BLaER1 treated with 17β-estradiol and CSF1 and Interleukin-3, amounts not matched to agents 10 nM and 100 nM (cell line): ENCODE results near the gene GLYATL3.
"Not testable (repeated sequence)": the region's sequence is repeated elsewhere in the genome, so short reads cannot be mapped to it uniquely, and the experiment has no call there.

Source experiments
- H3K27ac ChIP-seq, 11 experiments: shearing (Covaris generic); formaldehyde crosslinking; 2 replicates each; pipeline ENCODE4 v1.8.1; 2022
- H3K27me3 ChIP-seq, 11 experiments: shearing (Covaris generic); formaldehyde crosslinking; 2 replicates each; pipeline ENCODE4 v1.8.1; 2022
- H3K36me3 ChIP-seq, 11 experiments: shearing (Covaris generic); formaldehyde crosslinking; 2 replicates each; pipeline ENCODE4 v1.8.1; 2022
- H3K4me1 ChIP-seq, 10 experiments: shearing (Covaris generic); formaldehyde crosslinking; 2 replicates each; pipeline ENCODE4 v1.8.1; 2022
- H3K4me2 ChIP-seq, 11 experiments: shearing (Covaris generic); formaldehyde crosslinking; 2 replicates each; pipeline ENCODE4 v1.8.1; 2022
- H3K4me3 ChIP-seq, 10 experiments: shearing (Covaris generic); formaldehyde crosslinking; 2 replicates each; pipeline ENCODE4 v1.8.1; 2022
- H3K9ac ChIP-seq, 11 experiments: shearing (Covaris generic); formaldehyde crosslinking; 2 replicates each; pipeline ENCODE4 v1.8.1; 2022
- H3K9me3 ChIP-seq, 11 experiments: shearing (Covaris generic); formaldehyde crosslinking; replicated peaks in 1 of 11; 2 replicates each; pipeline ENCODE4 v1.8.1; 2022
- H4K20me1 ChIP-seq, 11 experiments: shearing (Covaris generic); formaldehyde crosslinking; 2 replicates each; pipeline ENCODE4 v1.8.1; 2022
- Cebpa-rat ChIP-seq, 11 experiments: shearing (Covaris generic); IDR thresholded peaks; 2 replicates each; pipeline ENCODE4 v1.8.1; 2022

GLYATL3 gene

DNA sequence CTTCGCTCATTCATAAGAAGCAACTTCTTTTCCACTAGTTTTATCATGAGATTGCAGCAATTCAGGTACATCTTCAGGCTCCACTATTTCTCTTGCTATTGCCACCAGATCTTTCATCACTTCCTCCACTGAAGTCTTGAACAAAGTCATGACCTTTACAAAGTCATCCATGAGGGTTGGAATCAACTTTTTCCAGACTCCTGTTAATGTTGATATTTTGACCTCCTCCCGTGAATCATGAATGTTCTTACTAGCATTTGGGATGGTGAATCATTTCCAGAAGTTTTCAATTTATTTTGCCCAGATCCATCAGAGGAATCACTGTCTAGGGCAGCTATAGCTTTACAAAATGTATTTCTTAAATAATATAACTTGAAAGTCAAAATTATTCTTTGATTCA lies 35.0 kb upstream of the GLYATL3 start:
- no peak overlapping the region for H3K9ac ChIP-seq
- no peak for TF ChIP-seq Cebpa-rat (IDR thresholded peaks at IDR 0.05)
- H3K4me1 ChIP-seq, result peaks cover 36 to 47% (median 41%) of the 10 kb centered on the region in 10 experiments
- H3K27me3 ChIP-seq, result no peaks in the 10 kb centered on the region
- H3K4me3 ChIP-seq, result peak overlapping the region in 8 of 10 experiments; percentile 78 to 96 (median 86); a peak in 9 of 20 replicates
- H3K4me2 ChIP-seq, result peak overlapping the region; percentile 73 to 95 (median 90); a peak in 21 of 22 replicates
- H3K36me3 ChIP-seq, result peaks cover 0 to 12% (median 0%) of the 10 kb centered on the region in 11 experiments; a peak in 6 of 22 replicates
- H4K20me1 ChIP-seq, result peaks cover 0 to 7% (median 0%) of the 10 kb centered on the region in 11 experiments; a peak in 2 of 22 replicates
- peak overlapping the region in 2 of 11 experiments; percentile 86 to 92; a peak in 2 of 22 replicates for H3K27ac ChIP-seq
- no peaks in the 10 kb centered on the region for H3K9me3 ChIP-seq

GRCh38 chr6:49468042-49468441 lies 31.7 kb upstream of the GLYATL3 start:
- peaks cover 16 to 40% (median 27%) of the 10 kb centered on the region in 11 experiments; a peak in 21 of 22 replicates for H3K36me3 ChIP-seq
- no peak overlapping the region for H3K9ac ChIP-seq
- no peak overlapping the region for H3K27ac ChIP-seq
- H3K4me3 ChIP-seq, result no peak overlapping the region
- peaks cover 21 to 26% (median 24%) of the 10 kb centered on the region in 10 experiments for H3K4me1 ChIP-seq
- H4K20me1 ChIP-seq, result peaks cover 0 to 7% (median 0%) of the 10 kb centered on the region in 11 experiments; a peak in 2 of 22 replicates
- no peaks in the 10 kb centered on the region for H3K27me3 ChIP-seq
- no peak for TF ChIP-seq Cebpa-rat (IDR thresholded peaks at IDR 0.05)
- H3K9me3 ChIP-seq, result no peaks in the 10 kb centered on the region
- H3K4me2 ChIP-seq, result no peak overlapping the region

GRCh38 chr6:49476564-49476963 lies 23.2 kb upstream of the GLYATL3 start:
- not testable (repeated sequence) for H3K27me3 ChIP-seq, H3K9ac ChIP-seq
- peaks cover 35 to 69% (median 55%) of the 10 kb centered on the region in 11 experiments for H3K36me3 ChIP-seq

GRCh38 chr6:49479308-49479970 lies 20.3 kb upstream of the GLYATL3 start:
- no peak overlapping the region for H3K27ac ChIP-seq
- peaks cover 16 to 56% (median 47%) of the 10 kb centered on the region in 11 experiments for H3K36me3 ChIP-seq
- H3K4me3 ChIP-seq, result no peak overlapping the region
- H3K4me2 ChIP-seq, result no peak overlapping the region
- no peaks in the 10 kb centered on the region for H4K20me1 ChIP-seq
- peaks cover 0 to 26% (median 16%) of the 10 kb centered on the region in 11 experiments; a peak in 16 of 22 replicates for H3K9me3 ChIP-seq
- TF ChIP-seq Cebpa-rat (IDR thresholded peaks at IDR 0.05), result no peak
- H3K4me1 ChIP-seq, result no peaks in the 10 kb centered on the region
- no peak overlapping the region for H3K9ac ChIP-seq
- no peaks in the 10 kb centered on the region for H3K27me3 ChIP-seq

More at GRCh38 chr6:49476564-49476963, 23.2 kb upstream of the GLYATL3 start:
- peaks cover 0 to 15% (median 5%) of the 10 kb centered on the region in 11 experiments; a peak in 15 of 22 replicates for H3K9me3 ChIP-seq
- H3K4me1 ChIP-seq, H3K27ac ChIP-seq, H3K4me3 ChIP-seq, H3K4me2 ChIP-seq, H4K20me1 ChIP-seq: not testable (repeated sequence)

DNA sequence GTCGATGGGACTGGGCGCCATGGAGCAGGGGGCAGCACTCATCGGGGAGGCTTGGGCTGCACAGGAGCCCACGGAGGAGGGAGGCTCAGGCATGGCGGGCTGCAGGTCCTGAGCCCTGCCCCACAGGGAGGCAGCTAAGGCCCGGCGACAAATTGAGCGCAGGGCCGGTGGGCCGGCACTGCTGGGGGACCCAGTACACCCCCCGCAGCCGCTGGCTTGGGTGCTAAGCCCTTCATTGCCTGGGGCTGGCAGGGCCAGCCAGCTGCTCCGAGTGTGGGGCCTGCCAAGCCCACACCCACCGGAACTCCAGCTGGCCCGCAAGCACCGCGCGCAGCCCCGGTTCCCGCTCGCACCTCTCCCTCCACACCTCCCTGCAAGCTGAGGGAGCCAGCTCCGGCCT lies 17.9 kb upstream of the GLYATL3 start:
- H4K20me1 ChIP-seq, H3K27me3 ChIP-seq, H3K4me1 ChIP-seq, H3K4me3 ChIP-seq, H3K9ac ChIP-seq, H3K27ac ChIP-seq, H3K4me2 ChIP-seq: not testable (repeated sequence)
- H3K36me3 ChIP-seq, result peaks cover 16 to 75% (median 59%) of the 10 kb centered on the region in 11 experiments
- peaks cover 0 to 26% (median 16%) of the 10 kb centered on the region in 11 experiments; a peak in 16 of 22 replicates for H3K9me3 ChIP-seq

DNA sequence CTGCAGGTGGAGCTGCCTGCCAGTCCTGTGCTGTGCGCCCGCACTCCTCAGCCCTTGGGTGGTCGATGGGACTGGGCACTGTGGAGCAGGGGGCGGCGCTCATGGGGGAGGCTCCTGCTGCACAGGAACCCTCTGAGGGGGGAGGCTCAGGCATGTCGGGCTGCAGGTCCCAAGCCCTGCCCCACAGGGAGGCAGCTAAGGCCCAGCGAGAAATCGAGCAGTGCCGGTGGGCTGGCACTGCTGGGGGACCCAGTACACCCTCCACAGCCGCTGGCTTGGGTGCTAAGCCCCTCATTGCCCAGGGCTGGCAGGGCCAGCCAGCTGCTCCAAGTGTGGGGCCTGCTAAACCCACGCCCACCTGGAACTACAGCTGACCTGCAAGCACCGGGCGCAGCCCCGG lies 16.3 kb upstream of the GLYATL3 start:
- not testable (repeated sequence) for H3K4me3 ChIP-seq, H3K4me2 ChIP-seq, H3K27ac ChIP-seq, H4K20me1 ChIP-seq, H3K27me3 ChIP-seq, H3K4me1 ChIP-seq, H3K9ac ChIP-seq
- H3K9me3 ChIP-seq, result peaks cover 0 to 26% (median 16%) of the 10 kb centered on the region in 11 experiments; a peak in 16 of 22 replicates
- peaks cover 21 to 79% (median 59%) of the 10 kb centered on the region in 11 experiments for H3K36me3 ChIP-seq

DNA sequence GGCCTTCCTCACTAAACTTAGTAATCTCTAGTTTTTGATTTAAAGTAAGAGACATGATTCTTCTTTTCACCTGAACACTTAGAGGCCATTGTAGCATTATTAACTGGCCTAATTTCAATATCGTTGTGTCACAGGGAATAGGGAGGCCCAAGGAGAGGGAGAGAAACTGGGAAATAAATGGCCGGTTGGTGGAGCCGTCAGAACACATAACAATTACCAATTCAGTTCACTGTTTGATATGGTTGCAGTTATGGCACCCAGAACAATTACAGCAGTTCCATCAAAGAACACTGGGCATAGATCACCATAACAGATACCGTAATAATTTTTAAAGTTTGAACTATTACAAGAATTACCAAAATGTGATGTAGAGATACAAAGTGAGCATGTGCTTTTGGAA lies 9.1 kb upstream of the GLYATL3 start:
- no peak for TF ChIP-seq Cebpa-rat (IDR thresholded peaks at IDR 0.05)
- Histone ChIP-seq H3K4me1 (no peaks in the 10 kb centered on the region), H3K36me3 (peaks cover 56 to 94% (median 79%) of the 10 kb centered on the region in 11 experiments), H3K9me3 (no peaks in the 10 kb centered on the region), H3K27ac (no peak overlapping the region), H3K27me3 (no peaks in the 10 kb centered on the region), H3K4me2 (no peak overlapping the region), H4K20me1 (no peaks in the 10 kb centered on the region), H3K4me3 (no peak overlapping the region), H3K9ac (no peak overlapping the region)

GRCh38 chr6:49497304-49497703 lies 2.4 kb upstream of the GLYATL3 start:
- no peaks in the 10 kb centered on the region for H3K4me1 ChIP-seq
- TF ChIP-seq Cebpa-rat (IDR thresholded peaks at IDR 0.05), result no peak
- H3K4me3 ChIP-seq, result no peak overlapping the region
- H3K9me3 ChIP-seq, result no peaks in the 10 kb centered on the region
- H3K4me2 ChIP-seq, result no peak overlapping the region
- H3K9ac ChIP-seq, result no peak overlapping the region
- H3K27ac ChIP-seq, result no peak overlapping the region
- H3K36me3 ChIP-seq, result peaks cover 11 to 36% (median 28%) of the 10 kb centered on the region in 11 experiments; a peak in 20 of 22 replicates
- no peaks in the 10 kb centered on the region for H3K27me3 ChIP-seq
- no peaks in the 10 kb centered on the region for H4K20me1 ChIP-seq

DNA sequence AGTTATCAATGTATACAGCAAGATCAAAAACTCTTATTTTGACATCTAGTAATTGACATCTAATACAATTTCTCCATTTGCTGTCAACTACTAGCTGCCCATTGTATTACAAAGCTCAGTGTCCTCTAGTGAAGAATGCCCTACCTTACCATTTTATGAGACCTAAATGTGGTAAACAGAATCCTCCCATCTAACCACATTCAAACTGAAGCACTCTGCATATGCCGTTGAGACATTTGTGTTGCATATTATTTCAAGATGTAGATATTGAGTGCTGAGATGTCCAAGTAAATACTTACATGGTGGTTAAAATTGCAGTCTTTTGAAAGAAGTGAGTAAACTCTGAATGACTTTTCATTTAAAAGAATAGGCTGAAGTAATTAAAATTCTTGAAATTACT lies 597 bp upstream of the GLYATL3 start:
- no peak overlapping the region for H3K4me2 ChIP-seq
- H3K36me3 ChIP-seq, result peaks cover 3 to 19% (median 12%) of the 10 kb centered on the region in 11 experiments; a peak in 18 of 22 replicates
- H3K27ac ChIP-seq, result no peak overlapping the region
- H3K4me3 ChIP-seq, result no peak overlapping the region
- no peaks in the 10 kb centered on the region for H3K9me3 ChIP-seq
- no peak for TF ChIP-seq Cebpa-rat (IDR thresholded peaks at IDR 0.05)
- H3K4me1 ChIP-seq, result no peaks in the 10 kb centered on the region
- no peak overlapping the region for H3K9ac ChIP-seq
- H3K27me3 ChIP-seq, result no peaks in the 10 kb centered on the region
- no peaks in the 10 kb centered on the region for H4K20me1 ChIP-seq

DNA sequence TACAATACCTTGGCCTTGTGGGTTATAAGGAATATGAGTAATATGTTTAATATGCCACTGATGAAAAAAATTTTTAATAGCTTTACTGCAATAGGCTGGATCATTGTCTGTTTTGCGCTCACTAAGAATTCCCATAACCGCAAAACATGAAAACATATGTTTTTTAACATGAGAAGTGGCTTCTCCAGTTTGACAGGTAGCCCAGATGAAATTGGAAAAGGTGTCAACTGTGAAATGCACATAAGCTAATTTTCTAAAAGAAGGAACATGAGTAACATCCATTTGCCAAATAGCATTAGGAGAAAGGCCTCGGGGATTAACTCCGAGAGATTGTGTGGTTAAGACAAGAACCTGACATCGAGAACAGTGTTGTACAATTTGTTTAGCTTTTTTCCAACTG lies 4.9 kb downstream of the GLYATL3 start:
- Histone ChIP-seq H3K9ac (no peak overlapping the region), H3K27me3 (no peaks in the 10 kb centered on the region), H4K20me1 (no peaks in the 10 kb centered on the region), H3K36me3 (no peaks in the 10 kb centered on the region), H3K9me3 (no peaks in the 10 kb centered on the region; a peak in 1 of 22 replicates), H3K4me3 (no peak overlapping the region), H3K4me2 (no peak overlapping the region), H3K4me1 (no peaks in the 10 kb centered on the region), H3K27ac (no peak overlapping the region)
- no peak for TF ChIP-seq Cebpa-rat (IDR thresholded peaks at IDR 0.05)
